VCaP (cell line): Measurements from ENCODE around the gene LCE1A.

ENCODE experiments used
- H3K27ac ChIP-seq: fragments of 450-650 bp; 2 replicates; pipeline ENCODE4 v1.5.1; 2017
- CTCF ChIP-seq: fragments of 450-650 bp; conservative IDR thresholded peaks from 2 replicates; pipeline ENCODE4 v1.5.1; 2017; ENCODE audit warnings: mild to moderate bottlenecking, moderate library complexity

Gene LCE1A

DNA sequence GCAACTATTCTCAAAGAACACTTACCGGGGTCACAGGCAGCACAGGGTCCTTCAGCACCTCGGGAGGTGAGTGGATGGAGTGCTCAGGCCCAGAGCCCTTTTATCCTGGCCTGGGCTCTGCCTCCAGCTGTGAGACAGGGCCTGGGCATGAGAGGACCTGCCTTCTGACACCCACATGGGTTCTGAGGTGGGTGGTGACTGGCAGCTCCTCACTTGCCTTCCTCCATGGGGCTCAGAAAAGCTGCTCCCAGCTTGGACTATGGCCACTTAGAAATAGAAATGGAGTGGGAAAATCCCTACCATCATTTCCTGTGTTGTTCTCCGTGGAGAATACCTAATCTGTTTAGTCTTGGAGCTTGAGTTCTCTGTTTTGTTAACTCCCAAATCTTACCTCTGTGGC is 20.7 kb upstream of the LCE1A start, which contains the start of gene LCE1C:
LCE1C (minus strand) TSS at position 76 of the 400 bp plus-strand sequence. CDS start 1,173 bp downstream, outside the sequence.
- no peak for TF ChIP-seq CTCF
- no peak within 1 kb of the TSS for H3K27ac ChIP-seq

GRCh38 chr1:152811050-152811449 is 16.2 kb upstream of the LCE1A start:
- TF ChIP-seq CTCF, result no peak

GRCh38 chr1:152811671-152812070 is 15.6 kb upstream of the LCE1A start, which contains the start of gene LCE1B:
TSS of gene LCE1B (plus strand) at chr1:152811971. CDS start at chr1:152812447, 476 bp downstream.
- no peak within 1 kb of the TSS for H3K27ac ChIP-seq
- no peak for TF ChIP-seq CTCF

More at GRCh38 chr1:152811050-152811449, 16.2 kb upstream of the LCE1A start:
- no peak overlapping the region for H3K27ac ChIP-seq

DNA sequence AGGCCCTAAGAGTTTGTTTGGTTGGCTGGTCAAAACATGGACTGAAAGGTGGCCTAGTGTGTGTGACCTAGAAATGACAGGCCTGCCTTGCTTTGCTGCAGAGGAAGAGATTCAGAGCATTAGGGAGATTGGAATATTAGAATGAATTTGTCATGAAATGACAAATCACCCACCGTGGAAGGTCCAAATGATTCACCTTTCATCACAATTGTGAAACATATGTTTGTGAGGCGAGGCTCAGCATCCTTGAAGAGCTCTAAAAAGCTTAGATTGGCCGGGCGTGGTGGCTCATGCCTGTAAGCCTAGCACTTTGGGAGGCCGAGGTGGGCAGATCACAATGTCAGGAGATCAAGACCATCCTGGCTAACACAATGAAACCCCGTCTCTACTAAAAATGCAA is 10.0 kb upstream of the LCE1A start:
- TF ChIP-seq CTCF, result no peak
- H3K27ac ChIP-seq, result no peak overlapping the region

DNA sequence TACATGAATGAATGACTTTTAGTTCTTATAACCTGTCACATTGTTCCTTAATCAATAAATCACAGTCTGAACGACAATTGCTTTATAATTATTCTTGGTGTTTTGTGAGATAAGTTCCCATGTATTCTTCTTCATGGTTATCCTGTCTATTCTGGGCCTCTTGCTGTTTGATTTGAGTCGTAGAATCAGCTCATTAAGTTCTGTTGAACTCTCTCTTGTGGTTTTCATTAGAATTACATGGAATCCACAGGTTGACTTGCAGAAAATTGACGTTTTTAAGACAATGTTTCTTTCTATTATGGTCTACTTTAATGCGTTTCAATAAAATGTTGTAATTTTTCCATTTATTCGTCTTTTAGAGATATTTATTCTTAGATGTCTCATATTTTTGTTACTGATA is 4.0 kb upstream of the LCE1A start:
- 0 out of 2 replicates have a peak, but pooled peaks have one; percentile 14 for TF ChIP-seq CTCF
- H3K27ac ChIP-seq, result no peak overlapping the region

DNA sequence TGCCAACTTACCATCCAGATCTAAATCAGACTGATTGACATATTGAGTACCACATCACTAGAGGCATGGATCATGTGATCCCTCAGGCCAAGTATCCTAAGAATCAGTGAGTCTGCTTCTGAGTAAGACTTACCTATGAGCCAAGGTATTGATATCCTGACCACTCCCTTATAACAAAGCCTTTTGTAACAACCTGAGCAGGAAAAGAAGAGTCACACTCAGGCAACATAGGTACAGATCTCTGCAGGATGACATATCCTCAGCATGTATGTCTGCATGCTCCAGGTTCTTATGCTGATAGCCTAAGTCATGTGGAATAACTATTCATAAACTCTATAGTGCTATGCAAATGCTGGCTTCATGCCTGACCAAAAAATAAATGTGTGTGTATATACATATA is 2.3 kb upstream of the LCE1A start:
- H3K27ac ChIP-seq, result no peak overlapping the region
- no peak for TF ChIP-seq CTCF

DNA sequence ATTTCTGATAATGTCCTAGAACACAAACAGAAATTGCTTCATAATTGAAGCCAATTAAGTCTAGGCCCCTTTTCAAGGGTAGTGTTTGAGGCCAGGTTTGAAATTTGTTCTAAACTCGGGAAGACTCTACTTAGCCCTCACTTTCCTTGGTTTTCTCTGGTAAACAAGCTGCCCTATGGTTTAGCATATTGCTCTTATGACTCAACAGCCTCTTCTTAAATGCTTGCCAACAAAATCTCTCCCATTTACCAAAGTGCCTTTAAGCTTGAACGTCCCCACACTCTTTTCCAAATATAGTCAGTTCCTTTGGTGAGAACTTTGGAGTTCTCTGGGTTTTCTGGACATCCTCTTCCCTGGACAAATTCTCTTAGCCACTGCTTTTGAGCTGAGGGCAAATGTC is 9.6 kb downstream of the LCE1A start:
- no peak overlapping the region for H3K27ac ChIP-seq
- no peak for TF ChIP-seq CTCF
